Endothelial cell of umbilical vein (primary cell): ENCODE results near the gene ATF3. TPM values are rescaled to one million over a fixed set of nuclear protein-coding genes. Genes with fewer than 3 reads are reported as not detected.

Experiments
- BruUV-seq: library from RNA; stranded (reverse); fragments of 400-500 nt; replicated peaks from 2 replicates; lab custom pipeline; 2021; lab: Mats Ljungman, UMichigan
- CTCF ChIA-PET: fragments of 300-600, 350-600 bp; sonication (Branson Sonifier 250); formaldehyde crosslinking; loops from one replicate; lab custom pipeline; 2021; ENCODE audit warnings: antibody characterized with exemption, inconsistent platforms; lab: Charles Lee
- POLR2A ChIA-PET: fragments of 300-600, 350-600 bp; sonication (Branson Sonifier 250); formaldehyde crosslinking; loops from one replicate; lab custom pipeline; 2021; ENCODE audit warnings: antibody characterized with exemption, inconsistent platforms; lab: Charles Lee
- DNase-seq: peaks from one replicate; pipeline ENCODE4 v3.0.0-alpha.2; 2011; ENCODE audit warnings: low read depth, low spot score
- FAIRE-seq: peaks from 2 replicates; lab custom pipeline; 2011; peaks lifted over from hg19 to GRCh38; lab: Jason Lieb, UNC
- H2AFZ ChIP-seq: 2 replicates; pipeline ENCODE4 v1.6.0; 2012; ENCODE audit warnings: low read depth, low read length, control low read depth, inconsistent platforms
- H3K27ac ChIP-seq: 2 replicates; pipeline ENCODE4 v1.5.1; 2011; ENCODE audit warnings: low read depth, mild to moderate bottlenecking, control low read depth, low read length, moderate library complexity; ENCODE audit not compliant: insufficient read depth
- H3K27me3 ChIP-seq, 2 experiments: 2 replicates each; pipeline versions ENCODE4 v1.6.0 to v1.6.1; 2011; ENCODE audit warnings: low read length in 2 of 2, mixed read lengths in 1 of 2; ENCODE audit not compliant: control insufficient read depth in 2 of 2, insufficient read depth in 2 of 2
- H3K36me3 ChIP-seq, 2 experiments: 2 replicates in 1 of 2; 3 replicates in 1 of 2; pipeline ENCODE4 v1.5.1; 2011; ENCODE audit warnings: low read length in 2 of 2, mild to moderate bottlenecking in 1 of 2, moderate library complexity in 1 of 2; ENCODE audit not compliant: control insufficient read depth in 2 of 2, insufficient read depth in 2 of 2; ENCODE audit errors: extremely low read depth in 1 of 2
- H3K4me1 ChIP-seq: 3 replicates; pipeline ENCODE4 v1.5.1; 2011; ENCODE audit warnings: mild to moderate bottlenecking, low read length; ENCODE audit not compliant: control insufficient read depth, insufficient read depth; ENCODE audit errors: extremely low read depth
- H3K4me2 ChIP-seq: 2 replicates; pipeline ENCODE4 v1.6.1; 2011; ENCODE audit warnings: low read length, control low read depth, mixed read lengths; ENCODE audit not compliant: insufficient read depth
- H3K4me3 ChIP-seq, 3 experiments: fragments of 200-600 bp in 1 of 3; sonication (generic), shearing (Covaris generic) in 1 of 3; replicated peaks in 1 of 3; 2 replicates each; pipeline ENCODE4 v1.5.1; 2011 to 2016; ENCODE audit warnings: control low read depth in 3 of 3, low read length in 3 of 3, mild to moderate bottlenecking in 2 of 3, inconsistent platforms in 1 of 3, low read depth in 1 of 3, moderate library complexity in 1 of 3; ENCODE audit not compliant: insufficient read depth in 1 of 3
- H3K79me2 ChIP-seq: 2 replicates; pipeline ENCODE4 v1.6.0; 2012; ENCODE audit warnings: low read length, inconsistent platforms; ENCODE audit not compliant: control insufficient read depth, insufficient read depth
- H3K9ac ChIP-seq: replicated peaks from 2 replicates; pipeline ENCODE3; 2011; ENCODE audit warnings: low read length, control low read depth; ENCODE audit not compliant: insufficient read depth; ENCODE audit errors: extremely low read depth
- H3K9me1 ChIP-seq: replicated peaks from 3 replicates; pipeline ENCODE4 v1.6.0; 2011; ENCODE audit warnings: mild to moderate bottlenecking, low read length; ENCODE audit not compliant: control insufficient read depth, insufficient read depth; ENCODE audit errors: extremely low read depth
- H3K9me3 ChIP-seq: replicated peaks from 2 replicates; pipeline ENCODE4 v1.5.1; 2012; ENCODE audit warnings: low read length, inconsistent platforms; ENCODE audit not compliant: control insufficient read depth, insufficient read depth
- H4K20me1 ChIP-seq: replicated peaks from 2 replicates; pipeline ENCODE3; 2011; ENCODE audit warnings: mild to moderate bottlenecking, low read length; ENCODE audit not compliant: control insufficient read depth, insufficient read depth; ENCODE audit errors: extremely low read depth
- GATA2 ChIP-seq: IDR thresholded peaks from 2 replicates; pipeline ENCODE4 v1.7.0; 2011; ENCODE audit warnings: low read depth, mild to moderate bottlenecking, moderate library complexity, mixed read lengths, low read length; ENCODE audit not compliant: insufficient read length, insufficient read depth
- MYC ChIP-seq: IDR thresholded peaks from one replicate; pipeline ENCODE4 v1.6.1; 2011; ENCODE audit warnings: mild to moderate bottlenecking, low read depth, low read length
- POLR2A ChIP-seq: IDR thresholded peaks from 2 replicates; pipeline ENCODE4 v1.6.1; 2012; ENCODE audit warnings: low read depth, mild to moderate bottlenecking, control low read depth, low read length
- POLR2AphosphoS5 ChIP-seq: IDR thresholded peaks from 2 replicates; pipeline ENCODE4 v1.6.1; 2012; ENCODE audit warnings: low read depth, mild to moderate bottlenecking, control low read depth, low read length, moderate library complexity; ENCODE audit not compliant: insufficient read depth
- dilution Hi-C: fragments of 300-500 bp; cut with MboI; formaldehyde crosslinking; loops from one replicate; pipeline ENCODE4 v1.15.0; 2019; ENCODE audit warnings: low sequenced_read_pairs; ENCODE audit not compliant: extremely low pct_ligation_motif_present
- intact Hi-C: fragments of 100-400 bp; cut with micrococcal nuclease; formaldehyde crosslinking; loops from one replicate; pipeline ENCODE4 v1.10.0; 2022
- polyA plus RNA-seq, 4 experiments: library from polyadenylated mRNA; depleted of rRNA in 3 of 4; stranded (reverse) in 3 of 4; unstranded in 1 of 4; fragments of >200 nt; gene quantifications; 2 replicates each; pipeline versions ENCODE4 v1.2.1 to v1.2.3, GENCODE V29; 2011 to 2012; ENCODE audit warnings: missing spikeins in 1 of 4
- total RNA-seq: library from RNA; stranded (reverse); gene quantifications from 2 replicates; pipeline ENCODE4 v1.2.3, GENCODE V29; 2021
- TF ChIP-seq, protein P1 (sequence below), 2 donors: IDR thresholded peaks; 1 replicate in 1 of 2; 2 replicates in 1 of 2; pipeline ENCODE4 v1.5.1; 2011; ENCODE audit warnings: low read length in 2 of 2, mild to moderate bottlenecking in 2 of 2, moderate library complexity in 2 of 2, control low read depth in 1 of 2, inconsistent platforms in 1 of 2, low read depth in 1 of 2; ENCODE audit not compliant: insufficient read depth in 1 of 2; ENCODE audit errors: extremely low read depth in 1 of 2

Gene ATF3
- total and polyA plus RNA-seq, 2 donors (not counting 3 experiments of a cell fraction or from before 2014, with no cell fraction given) = 6.1 to 17.1 TPM

DNA sequence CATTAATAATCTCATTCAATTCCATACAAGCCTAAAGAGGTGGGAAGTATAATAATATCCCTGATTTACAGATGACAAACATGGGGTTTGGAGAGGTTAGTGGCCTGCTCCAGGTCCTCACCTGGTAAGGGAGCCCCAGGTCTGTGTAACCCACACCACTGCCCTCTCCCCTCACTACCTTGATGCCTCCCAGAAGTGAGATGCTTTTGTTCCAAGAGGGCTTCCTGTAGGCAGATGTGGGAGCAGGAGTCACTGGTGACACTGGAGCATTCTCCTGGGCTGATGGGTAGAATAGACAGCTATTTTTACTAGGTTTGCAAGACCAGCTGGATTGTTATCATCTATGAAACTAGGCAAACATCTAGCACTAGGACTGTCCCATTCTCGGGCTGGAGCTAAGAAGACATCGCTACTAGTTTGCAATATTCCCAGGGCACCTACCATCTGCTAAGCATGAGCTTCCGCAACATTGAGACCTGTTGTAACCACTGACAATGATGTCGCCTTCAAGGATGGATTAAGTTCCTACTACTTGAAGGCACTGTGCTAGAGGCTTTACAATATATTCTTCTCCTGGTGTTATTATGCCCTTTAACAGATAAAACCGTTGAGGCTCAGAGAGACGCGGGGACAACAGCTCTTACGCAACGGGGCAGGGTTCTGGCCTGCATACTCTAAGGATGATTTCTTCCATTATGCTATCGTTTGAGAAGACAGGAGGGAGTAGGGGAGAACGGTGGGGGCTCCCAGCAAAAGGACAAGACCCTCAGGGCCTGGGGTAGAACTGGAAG is 56.0 kb downstream of the ATF3 start:
- no peak for FAIRE-seq
- H3K79me2 ChIP-seq = no peaks in the 10 kb centered on the region
- TF ChIP-seq MYC = no peak
- TF ChIP-seq GATA2 = no peak
- TF ChIP-seq POLR2A = no peak
- TF ChIP-seq, protein P1, sequence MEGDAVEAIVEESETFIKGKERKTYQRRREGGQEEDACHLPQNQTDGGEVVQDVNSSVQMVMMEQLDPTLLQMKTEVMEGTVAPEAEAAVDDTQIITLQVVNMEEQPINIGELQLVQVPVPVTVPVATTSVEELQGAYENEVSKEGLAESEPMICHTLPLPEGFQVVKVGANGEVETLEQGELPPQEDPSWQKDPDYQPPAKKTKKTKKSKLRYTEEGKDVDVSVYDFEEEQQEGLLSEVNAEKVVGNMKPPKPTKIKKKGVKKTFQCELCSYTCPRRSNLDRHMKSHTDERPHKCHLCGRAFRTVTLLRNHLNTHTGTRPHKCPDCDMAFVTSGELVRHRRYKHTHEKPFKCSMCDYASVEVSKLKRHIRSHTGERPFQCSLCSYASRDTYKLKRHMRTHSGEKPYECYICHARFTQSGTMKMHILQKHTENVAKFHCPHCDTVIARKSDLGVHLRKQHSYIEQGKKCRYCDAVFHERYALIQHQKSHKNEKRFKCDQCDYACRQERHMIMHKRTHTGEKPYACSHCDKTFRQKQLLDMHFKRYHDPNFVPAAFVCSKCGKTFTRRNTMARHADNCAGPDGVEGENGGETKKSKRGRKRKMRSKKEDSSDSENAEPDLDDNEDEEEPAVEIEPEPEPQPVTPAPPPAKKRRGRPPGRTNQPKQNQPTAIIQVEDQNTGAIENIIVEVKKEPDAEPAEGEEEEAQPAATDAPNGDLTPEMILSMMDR (IDR thresholded peaks at IDR 0.05; ENCODE audit: extremely low read depth in 1 of 2, insufficient read depth in 1 of 2, low read depth in 1 of 2, low read length in 2 of 2) = no peak
- no peak for TF ChIP-seq POLR2AphosphoS5
- H3K9ac ChIP-seq = no peak overlapping the region
- no TSS peak for BruUV-seq
- POLR2A ChIA-PET = interaction anchor here (1.0 to 1.6 kb wide), 2 partner anchors 17 to 56 kb away, joined by 3 to 10 read pairs; partner anchors contain the start of gene ATF3
- peaks cover 0 to 6% of the 10 kb centered on the region in 2 experiments for H3K27me3 ChIP-seq
- no peaks in the 10 kb centered on the region for H3K36me3 ChIP-seq
- CTCF ChIA-PET = interaction anchor here (0.6 to 2.3 kb wide), 96 partner anchors 9 to 1032 kb away, joined by 3 to 71 read pairs (median 5); partner anchors contain the start of genes ATF3, BATF3, FLVCR1 and NSL1
- no peak overlapping the region for H3K4me3 ChIP-seq
- H4K20me1 ChIP-seq = no peaks in the 10 kb centered on the region
- peaks cover 27% of the 10 kb centered on the region for H3K4me1 ChIP-seq
- H3K9me1 ChIP-seq = no peaks in the 10 kb centered on the region
- no peak overlapping the region for H2AFZ ChIP-seq
- no peaks in the 10 kb centered on the region for H3K9me3 ChIP-seq
- no peak for DNase-seq
- H3K4me2 ChIP-seq = no peak overlapping the region
- dilution Hi-C loops (no loop called here), intact Hi-C loops (loop anchor here (1.0 kb wide), 5 partner anchors 56 to 331 kb away; partner anchors contain the start of gene ATF3)
- H3K27ac ChIP-seq = no peak overlapping the region
